Left ventricle myocardium superior (tissue), 1 donor: ENCODE data around the gene CD3G. TPM values are rescaled to one million over a fixed set of nuclear protein-coding genes. Genes with fewer than 3 reads are reported as not detected.

Source experiments
- ATAC-seq: fragments of 200-7000 bp; cut with Tn5 transposase; one replicate; pipeline ENCODE4 v1.9.1; 2020; ENCODE audit warnings: mild to moderate bottlenecking, moderate library complexity
- DNase-seq: peaks from one replicate; pipeline ENCODE4 v3.0.0-alpha.2; 2020
- intact Hi-C: fragments of 100-400 bp; cut with micrococcal nuclease; formaldehyde crosslinking; loops from one replicate; pipeline ENCODE4 v1.11.0; 2022
- total RNA-seq: library from RNA; stranded (reverse); fragmentation: NEBNext Ultra II Directional; extraction: Animal tissue kit (Norgen Biotek cat#: 25700); gene quantifications from one replicate; pipeline ENCODE4 v1.2.1, GENCODE V29; 2021
- donor health status: DM: no; HTN: yes; CAD: no; lungs with severe emphysema.

Gene CD3G
- total RNA-seq, 1 donor from 2014 or later = 0.27 TPM

DNA sequence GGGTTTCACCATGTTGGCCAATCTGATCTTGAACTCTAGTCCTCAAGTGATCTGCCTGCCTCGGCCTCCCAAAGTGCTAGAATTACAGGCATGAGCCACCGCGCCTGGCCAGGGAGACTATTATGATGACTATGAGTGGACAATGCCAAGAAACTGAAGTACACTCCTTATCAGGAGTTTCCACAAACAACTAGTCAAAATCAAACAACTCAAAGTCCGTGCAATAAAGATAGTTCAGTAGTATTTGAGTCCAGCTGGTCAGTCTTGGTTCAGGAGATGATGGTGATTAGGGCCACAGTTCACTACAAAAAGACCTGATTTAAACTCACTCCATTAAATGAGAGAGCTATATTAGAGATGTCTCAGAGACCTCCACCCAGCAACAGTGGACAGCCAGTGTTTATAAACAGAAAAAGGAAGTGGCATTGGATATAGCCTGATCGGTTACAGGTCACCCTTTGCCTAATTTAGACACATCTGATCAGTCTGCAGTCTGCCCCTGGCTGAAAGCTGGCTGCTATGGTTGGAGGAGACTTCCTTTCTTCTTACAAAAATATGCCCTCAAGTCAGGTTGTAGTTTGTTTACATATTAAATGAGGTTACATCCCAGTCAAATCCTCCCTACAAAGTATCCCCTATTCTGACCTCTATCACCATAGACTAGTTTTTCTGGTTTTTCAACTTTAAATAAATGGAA lies 22.6 kb upstream of the CD3G start:
- ATAC-seq (no peak), DNase-seq (no peak)
- intact Hi-C loops = no loop called here

DNA sequence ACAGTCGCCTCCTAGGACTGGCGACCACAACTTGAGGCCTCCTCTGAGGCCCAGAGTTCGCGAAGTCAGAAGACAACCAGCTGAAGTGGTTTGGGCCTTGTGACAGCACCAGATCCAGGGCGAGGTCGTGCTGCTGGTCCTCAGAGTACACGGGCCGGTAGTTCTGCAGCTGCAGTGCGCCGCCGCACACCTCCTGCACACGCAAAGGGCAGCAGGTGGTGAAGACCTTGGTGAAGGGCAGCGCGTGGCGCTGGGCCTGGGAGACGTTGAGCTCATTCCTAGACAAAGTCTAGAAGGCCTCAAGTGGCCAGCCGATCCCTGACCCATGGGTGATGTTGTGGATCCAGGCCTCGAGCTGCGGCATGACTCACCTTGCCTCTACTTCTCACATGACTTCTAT lies 21.4 kb upstream of the CD3G start:
- no peak for DNase-seq
- ATAC-seq = no peak
- intact Hi-C loops = no loop called here

- intact Hi-C loops = no loop called here
- ATAC-seq = no peak
- no peak for DNase-seq
Measured at GRCh38 chr11:118325283-118325682, 18.9 kb upstream of the CD3G start.

- intact Hi-C loops = no loop called here
- ATAC-seq = no peak
- no peak for DNase-seq
Measured at GRCh38 chr11:118328745-118329144, 15.4 kb upstream of the CD3G start.

- DNase-seq = no peak
- intact Hi-C loops = no loop called here
- no peak for ATAC-seq
Measured at GRCh38 chr11:118334745-118335144, 9.4 kb upstream of the CD3G start.

GRCh38 chr11:118338637-118339061 lies 5.5 kb upstream of the CD3G start:
- peak; percentile 63 for ATAC-seq
- intact Hi-C loops = no loop called here
- no peak for DNase-seq

DNA sequence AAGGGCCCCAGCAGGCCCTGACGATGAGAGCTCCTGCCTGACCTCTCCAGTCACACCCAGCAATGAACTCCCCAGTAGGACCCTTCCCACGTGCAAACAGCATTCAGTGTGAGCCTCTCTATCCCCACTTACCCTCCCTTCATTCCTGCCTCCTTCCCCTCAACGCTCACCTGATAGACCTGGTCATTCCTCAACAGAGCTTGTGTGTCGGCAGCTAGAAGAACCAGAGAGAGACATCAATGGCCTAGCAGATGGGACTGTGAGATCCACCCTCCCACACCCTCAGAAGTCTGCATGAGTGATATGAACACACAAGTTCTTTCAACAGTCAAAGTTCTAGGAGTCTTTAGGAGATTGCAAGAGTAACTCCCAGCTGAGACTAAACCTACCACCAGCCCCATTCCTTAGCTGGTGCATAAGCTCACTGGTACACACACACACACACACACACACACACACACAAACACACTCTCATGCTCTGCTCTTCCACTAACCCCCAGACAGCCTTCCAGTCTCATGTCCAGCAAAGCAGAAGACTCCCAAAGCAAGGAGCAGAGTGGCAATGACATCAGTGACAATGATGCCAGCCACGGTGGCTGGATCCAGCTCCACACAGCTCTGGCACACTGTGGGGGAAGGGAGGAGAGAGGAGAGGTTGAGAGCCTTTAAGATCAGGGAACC lies 4.7 kb upstream of the CD3G start:
- ATAC-seq = no peak
- intact Hi-C loops = no loop called here
- DNase-seq = no peak

- DNase-seq = no peak
- intact Hi-C loops = loop anchor here (10.0 kb wide), 1 partner anchor 136 kb away; no protein-coding TSS in a partner anchor
- no peak for ATAC-seq
Measured at GRCh38 chr11:118340449-118340848, 3.7 kb upstream of the CD3G start.

DNA sequence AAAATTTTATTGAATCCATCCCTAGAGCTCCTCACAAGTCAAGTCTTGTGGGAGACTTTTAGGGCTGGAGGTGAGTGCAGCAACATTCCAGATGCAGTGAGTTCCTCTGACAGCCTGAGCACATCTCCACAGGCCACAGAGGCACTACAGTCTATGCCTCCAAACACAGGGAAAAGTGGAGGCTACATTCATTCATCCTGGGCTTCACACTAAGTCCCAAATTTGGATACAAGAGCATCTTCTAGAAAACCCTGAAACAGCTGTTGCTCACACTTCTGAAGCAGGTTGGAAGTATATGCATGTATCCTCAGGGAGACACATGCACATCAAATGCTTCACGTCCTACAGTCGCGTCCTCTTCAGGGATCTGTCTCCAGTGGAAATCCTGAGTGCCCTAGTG lies 2.9 kb upstream of the CD3G start:
- intact Hi-C loops = loop anchor here (10.0 kb wide), 1 partner anchor 136 kb away; no protein-coding TSS in a partner anchor
- ATAC-seq (no peak), DNase-seq (no peak)

- no peak for ATAC-seq
- intact Hi-C loops = loop anchor here (10.0 kb wide), 1 partner anchor 137 kb away; no protein-coding TSS in a partner anchor
Measured at GRCh38 chr11:118341815-118342489, 2.2 kb upstream of the CD3G start.

DNA sequence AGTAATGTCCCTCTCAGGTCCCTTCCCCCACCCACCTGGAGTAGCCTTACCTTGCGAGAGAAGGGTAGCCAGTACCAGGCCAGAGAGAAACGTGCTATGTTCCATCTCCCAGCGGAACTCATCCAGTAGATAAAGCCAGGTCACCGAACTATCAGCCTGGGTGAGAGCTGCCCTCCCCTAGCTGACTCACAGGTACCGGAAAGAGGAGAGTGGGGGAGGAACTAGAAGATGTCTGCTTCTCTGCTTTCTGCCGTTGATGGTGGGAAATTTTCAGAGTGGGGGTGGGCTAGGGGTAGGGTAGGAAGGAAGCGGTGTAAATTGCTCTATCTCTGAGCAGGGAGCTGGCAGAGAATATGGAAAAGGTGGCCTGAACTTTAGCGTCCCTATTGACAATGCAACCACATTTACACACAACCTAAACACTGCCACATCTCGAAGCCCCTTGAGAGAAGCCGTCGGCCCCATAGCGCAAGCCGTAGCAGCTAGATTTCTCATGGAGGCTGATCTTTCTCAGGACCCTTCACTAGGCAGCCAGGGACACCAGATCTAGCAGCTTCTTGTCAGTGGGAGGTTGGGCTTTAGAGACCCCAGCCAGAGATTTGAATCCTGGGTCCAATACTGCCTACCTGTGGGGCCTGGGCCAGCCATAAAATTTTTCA lies 1.5 kb upstream of the CD3G start, which contains the start of gene CD3D:
CD3D (minus strand) TSS at position 203 of the 659 bp plus-strand sequence; CDS start at position 105, 98 bp downstream.
- DNase-seq = no peak
- ATAC-seq = no peak
- intact Hi-C loops = loop anchor here (10.0 kb wide), 1 partner anchor 138 kb away; no protein-coding TSS in a partner anchor

More at GRCh38 chr11:118341815-118342489, 2.2 kb upstream of the CD3G start:
- no peak for DNase-seq

- ATAC-seq = no peak
- intact Hi-C loops = loop anchor here (10.0 kb wide), 1 partner anchor 138 kb away; no protein-coding TSS in a partner anchor
- DNase-seq = no peak
Measured at GRCh38 chr11:118343248-118343647, 896 bp upstream of the CD3G start.

- ATAC-seq (no peak), DNase-seq (no peak)
- intact Hi-C loops = loop anchor here (10.0 kb wide), 1 partner anchor 145 kb away; no protein-coding TSS in a partner anchor
Measured at GRCh38 chr11:118349475-118349874, 5.3 kb downstream of the CD3G start.

GRCh38 chr11:118353084-118353710 lies 9.1 kb downstream of the CD3G start:
- DNase-seq (no peak), ATAC-seq (no peak)
- intact Hi-C loops = no loop called here

DNA sequence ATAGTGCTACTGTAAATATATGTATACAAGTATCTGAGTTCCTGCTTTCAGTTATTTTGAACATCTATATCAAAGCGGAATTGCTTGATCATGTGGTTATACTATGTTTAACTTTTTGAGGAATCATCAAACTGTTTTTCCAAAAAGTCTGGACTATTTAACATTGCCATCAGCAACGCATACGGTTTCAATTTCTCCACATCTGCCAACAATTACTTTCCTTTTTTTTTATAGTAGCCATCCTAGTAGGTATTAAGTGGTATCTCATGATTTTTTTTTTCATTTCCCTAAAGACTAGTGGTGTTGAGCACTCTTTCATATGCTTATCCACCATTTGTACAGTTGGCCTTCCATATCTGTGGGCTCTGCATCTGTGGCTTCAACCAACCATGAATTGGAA lies 13.9 kb downstream of the CD3G start:
- DNase-seq = no peak
- no peak for ATAC-seq
- intact Hi-C loops = no loop called here

DNA sequence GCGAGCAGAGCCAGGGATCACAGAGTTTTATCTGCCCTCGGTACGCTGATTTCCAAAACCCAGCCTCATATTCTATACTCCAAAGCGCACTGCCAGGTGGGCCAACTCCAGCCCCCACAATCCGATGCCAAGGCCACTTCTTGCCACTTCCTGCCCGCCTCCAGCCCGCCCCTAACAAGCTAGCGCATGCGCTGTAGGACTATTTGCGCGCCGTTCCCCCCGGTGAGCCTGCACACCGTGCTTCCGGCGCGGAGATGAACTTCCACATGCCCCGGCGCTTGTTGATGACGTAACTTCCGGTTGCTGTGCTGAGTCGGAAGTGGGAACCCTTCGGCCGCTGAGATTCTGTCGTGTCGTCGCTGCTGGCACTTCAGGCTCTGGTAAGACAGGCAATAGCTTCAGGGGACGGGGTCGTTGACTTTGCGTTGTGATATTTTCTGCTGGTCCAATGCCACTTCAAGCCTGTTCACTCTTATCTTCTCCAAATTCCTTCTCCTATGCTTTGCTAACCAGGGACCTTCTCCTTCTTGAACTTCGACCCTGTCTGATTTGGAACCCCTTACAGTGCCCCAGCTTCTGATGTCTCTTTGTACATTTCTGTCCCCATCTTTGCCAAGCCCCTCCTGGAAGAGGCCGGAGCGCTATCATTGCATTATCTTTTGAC lies 15.3 kb downstream of the CD3G start, which contains the start of gene UBE4A:
UBE4A (plus strand) TSS at position 306 of the 664 bp plus-strand sequence. CDS start 5,481 bp downstream, outside the sequence.
- DNase-seq (peak; percentile 96), ATAC-seq (peak; percentile 97)
- intact Hi-C loops = no loop called here

GRCh38 chr11:118364956-118365615 lies 20.9 kb downstream of the CD3G start:
- ATAC-seq = no peak
- intact Hi-C loops = loop anchor here (10.0 kb wide), 1 partner anchor 220 kb away; no protein-coding TSS in a partner anchor
- no peak for DNase-seq
